Skeletal muscle satellite cell (primary cell): ENCODE measurements around the gene NOS1AP.

Source experiments
- H3K27me3 ChIP-seq: 2 replicates; pipeline ENCODE4 v1.7.0; 2013; ENCODE audit warnings: low read length; ENCODE audit not compliant: control insufficient read depth, insufficient read depth
- H3K36me3 ChIP-seq: 2 replicates; pipeline ENCODE4 v1.7.0; 2013; ENCODE audit warnings: mild to moderate bottlenecking, control low read depth, low read length; ENCODE audit not compliant: insufficient read depth
- H3K4me1 ChIP-seq: 2 replicates; pipeline ENCODE4 v1.7.0; 2013; ENCODE audit warnings: low read length; ENCODE audit not compliant: control insufficient read depth, insufficient read depth
- H3K4me2 ChIP-seq: 2 replicates; pipeline ENCODE4 v1.7.0; 2013; ENCODE audit warnings: mild to moderate bottlenecking, low read length
- H3K4me3 ChIP-seq: 2 replicates; pipeline ENCODE4 v1.7.0; 2013; ENCODE audit warnings: low read length
- H3K9ac ChIP-seq: 2 replicates; pipeline ENCODE4 v1.7.0; 2013; ENCODE audit warnings: mild to moderate bottlenecking, low read depth, low read length, moderate library complexity
- H3K9me3 ChIP-seq: replicated peaks from 2 replicates; pipeline ENCODE4 v1.7.0; 2013; ENCODE audit warnings: mild to moderate bottlenecking, control low read depth, low read length

Gene NOS1AP

GRCh38 chr1:162272419-162272818, 202.9 kb downstream of the NOS1AP start:
- H3K27me3 ChIP-seq: peaks cover 8% of the 10 kb centered on the region
- no peak overlapping the region for H3K4me2 ChIP-seq
- no peaks in the 10 kb centered on the region for H3K4me1 ChIP-seq
- no peak overlapping the region for H3K4me3 ChIP-seq
- H3K36me3 ChIP-seq: no peaks in the 10 kb centered on the region
- H3K9me3 ChIP-seq: no peaks in the 10 kb centered on the region
- no peak overlapping the region for H3K9ac ChIP-seq

DNA sequence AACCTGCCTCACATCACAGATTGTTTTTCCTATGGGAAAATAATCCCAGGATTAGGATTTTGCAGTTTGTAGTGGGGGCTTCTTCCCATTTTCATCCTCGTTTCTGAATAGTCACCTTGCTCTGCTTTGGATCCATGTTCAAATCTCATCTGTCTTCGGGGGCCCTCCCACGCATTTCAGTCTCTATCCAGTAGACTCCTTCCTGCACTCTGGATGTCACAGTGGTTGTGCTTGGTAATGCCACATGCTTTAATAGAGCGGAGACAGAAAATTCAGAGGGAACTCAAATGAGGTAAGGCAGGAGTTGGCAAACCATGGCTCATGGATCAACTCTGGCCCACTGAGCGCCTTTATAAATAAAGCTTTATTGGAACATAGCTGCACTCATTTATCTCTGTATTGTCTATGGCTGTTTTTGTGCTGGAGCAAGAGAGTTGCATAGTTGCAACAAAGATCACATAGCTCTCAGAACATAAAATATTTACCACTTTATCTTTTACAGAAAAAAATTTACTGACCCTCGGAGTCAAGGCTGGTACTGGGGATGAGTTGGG, 206.2 kb downstream of the NOS1AP start:
- no peaks in the 10 kb centered on the region for H3K9me3 ChIP-seq

DNA sequence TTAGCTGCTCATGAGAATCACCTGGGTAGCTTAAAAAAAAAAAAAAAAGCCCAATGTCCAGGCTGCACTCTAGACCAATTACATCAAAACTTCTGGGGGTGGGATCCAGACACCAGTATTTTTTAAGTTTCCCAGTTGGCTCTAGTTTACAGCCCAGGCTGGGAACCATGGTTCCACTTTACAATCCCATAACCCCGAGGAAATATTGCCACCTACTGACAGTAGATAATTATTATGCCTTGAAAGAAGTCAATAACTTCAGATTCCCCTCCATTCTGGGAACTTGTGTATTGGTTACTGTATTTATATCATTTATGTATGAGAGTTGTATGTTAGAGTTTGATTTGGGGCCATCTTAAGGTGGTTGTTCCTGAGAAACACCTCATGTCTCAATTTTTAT, 207.0 kb downstream of the NOS1AP start:
- H3K9ac ChIP-seq: no peak overlapping the region
- no peak overlapping the region for H3K4me3 ChIP-seq
- no peak overlapping the region for H3K4me2 ChIP-seq
- no peaks in the 10 kb centered on the region for H3K9me3 ChIP-seq
- H3K4me1 ChIP-seq: no peaks in the 10 kb centered on the region
- peaks cover 10% of the 10 kb centered on the region for H3K27me3 ChIP-seq
- H3K36me3 ChIP-seq: no peaks in the 10 kb centered on the region

More for the DNA sequence above, 206.2 kb downstream of the NOS1AP start:
- Histone ChIP-seq H3K27me3 (peaks cover 10% of the 10 kb centered on the region), H3K4me2 (no peak overlapping the region), H3K4me1 (no peaks in the 10 kb centered on the region), H3K9ac (no peak overlapping the region), H3K4me3 (no peak overlapping the region), H3K36me3 (no peaks in the 10 kb centered on the region)

DNA sequence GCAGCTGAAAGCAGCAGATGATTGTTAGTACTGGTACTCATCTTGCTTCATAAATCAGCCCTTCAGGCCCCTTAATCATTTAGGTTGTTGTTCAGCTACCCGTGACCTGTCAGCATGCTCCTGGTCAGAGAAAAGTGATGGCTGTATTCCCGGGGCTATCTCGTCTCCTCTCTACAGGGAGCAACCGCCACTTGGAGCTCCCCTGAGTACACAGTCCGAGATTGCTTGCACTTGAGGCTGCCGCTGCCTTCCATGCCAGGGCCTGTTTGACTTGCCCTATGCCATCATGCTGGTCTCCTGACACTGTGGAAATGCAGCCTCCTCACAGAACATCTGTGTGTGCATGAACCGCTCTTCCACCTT, 209.6 kb downstream of the NOS1AP start:
- Histone ChIP-seq H3K36me3 (no peaks in the 10 kb centered on the region), H3K4me2 (no peak overlapping the region), H3K4me1 (no peaks in the 10 kb centered on the region), H3K4me3 (no peak overlapping the region), H3K9ac (no peak overlapping the region), H3K9me3 (no peaks in the 10 kb centered on the region), H3K27me3 (peaks cover 18% of the 10 kb centered on the region)

DNA sequence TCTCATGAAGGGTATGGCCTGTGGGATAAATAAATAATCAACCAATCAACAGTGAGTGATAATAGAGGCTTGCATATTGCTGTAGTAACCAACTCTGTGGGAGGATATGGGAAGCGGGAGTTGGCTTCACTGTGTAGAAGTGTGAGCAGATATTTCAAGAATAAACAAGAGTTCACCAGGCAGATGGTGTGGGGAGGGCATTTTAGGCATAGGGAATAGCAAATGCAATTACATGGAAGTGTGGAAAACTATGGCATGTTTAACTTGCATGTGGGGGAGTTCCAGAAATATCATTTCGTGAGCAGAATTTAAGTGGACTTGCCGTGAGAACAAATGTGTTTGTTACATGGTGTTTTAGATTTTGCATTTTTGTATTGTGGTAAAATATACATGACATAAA, 211.9 kb downstream of the NOS1AP start:
- H3K9ac ChIP-seq: no peak overlapping the region
- H3K27me3 ChIP-seq: peaks cover 31% of the 10 kb centered on the region
- H3K9me3 ChIP-seq: no peaks in the 10 kb centered on the region
- no peak overlapping the region for H3K4me3 ChIP-seq
- no peaks in the 10 kb centered on the region for H3K36me3 ChIP-seq
- H3K4me2 ChIP-seq: no peak overlapping the region
- H3K4me1 ChIP-seq: no peaks in the 10 kb centered on the region

DNA sequence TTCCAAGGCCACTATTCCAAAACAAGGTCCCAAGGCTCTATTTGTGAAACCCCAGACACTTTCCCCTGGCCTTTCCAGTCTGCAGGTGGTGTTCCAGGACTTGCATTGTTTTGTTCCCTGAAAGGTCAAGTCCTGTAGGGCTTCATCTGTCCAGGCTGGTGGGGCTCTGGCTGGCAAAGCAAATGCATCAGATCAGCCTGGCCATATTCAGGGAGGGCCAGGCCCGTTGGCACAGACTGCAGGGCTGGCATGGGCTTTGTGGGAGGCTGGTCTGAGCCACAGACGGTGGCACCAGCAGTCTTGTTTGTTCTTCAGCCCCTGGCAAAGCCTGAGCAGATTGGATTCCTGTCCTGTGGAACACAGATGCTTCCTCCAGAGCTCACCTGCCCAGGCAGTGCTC, 214.2 kb downstream of the NOS1AP start:
- Histone ChIP-seq H3K4me1 (no peaks in the 10 kb centered on the region), H3K4me2 (no peak overlapping the region), H3K9me3 (no peaks in the 10 kb centered on the region), H3K36me3 (no peaks in the 10 kb centered on the region), H3K27me3 (peaks cover 25% of the 10 kb centered on the region), H3K4me3 (no peak overlapping the region), H3K9ac (no peak overlapping the region)

DNA sequence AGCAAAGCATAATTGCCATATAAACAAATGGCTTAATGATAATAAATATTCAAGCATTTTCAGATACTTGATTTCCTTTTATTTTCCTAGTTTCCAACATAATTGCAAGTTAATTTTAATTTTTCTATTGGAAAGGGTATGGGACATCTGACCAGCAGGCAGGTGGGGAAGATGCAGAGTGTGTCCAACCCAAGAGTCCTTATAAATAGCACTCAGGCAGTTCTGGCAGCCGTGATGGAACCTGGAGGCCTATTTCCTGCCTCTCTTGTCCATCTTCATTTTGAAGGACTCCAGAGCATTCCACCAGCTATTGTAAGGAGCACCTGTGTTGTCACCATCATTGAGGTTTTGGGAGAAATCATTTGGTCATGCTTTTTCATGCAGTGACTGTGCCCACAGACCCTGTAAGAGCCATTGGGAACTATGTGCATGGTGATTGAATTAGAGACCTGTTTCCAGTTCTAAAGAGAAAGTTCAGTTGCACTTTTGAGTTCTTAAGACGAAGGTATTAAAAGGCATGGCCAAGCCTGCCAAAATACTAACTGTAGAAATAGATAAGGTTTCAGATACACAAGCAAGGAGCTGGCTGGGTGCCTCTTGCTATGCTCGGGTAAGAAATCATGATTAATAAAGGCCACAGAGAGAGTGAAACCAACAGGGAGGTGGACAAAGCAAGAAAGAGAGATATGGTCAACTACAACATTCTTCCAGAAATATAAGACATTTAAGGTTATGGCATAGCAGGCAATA, 214.9 kb downstream of the NOS1AP start:
- Histone ChIP-seq H3K9ac (no peak overlapping the region), H3K4me3 (no peak overlapping the region), H3K27me3 (peaks cover 24% of the 10 kb centered on the region), H3K36me3 (no peaks in the 10 kb centered on the region), H3K4me1 (no peaks in the 10 kb centered on the region), H3K9me3 (no peaks in the 10 kb centered on the region), H3K4me2 (no peak overlapping the region)

DNA sequence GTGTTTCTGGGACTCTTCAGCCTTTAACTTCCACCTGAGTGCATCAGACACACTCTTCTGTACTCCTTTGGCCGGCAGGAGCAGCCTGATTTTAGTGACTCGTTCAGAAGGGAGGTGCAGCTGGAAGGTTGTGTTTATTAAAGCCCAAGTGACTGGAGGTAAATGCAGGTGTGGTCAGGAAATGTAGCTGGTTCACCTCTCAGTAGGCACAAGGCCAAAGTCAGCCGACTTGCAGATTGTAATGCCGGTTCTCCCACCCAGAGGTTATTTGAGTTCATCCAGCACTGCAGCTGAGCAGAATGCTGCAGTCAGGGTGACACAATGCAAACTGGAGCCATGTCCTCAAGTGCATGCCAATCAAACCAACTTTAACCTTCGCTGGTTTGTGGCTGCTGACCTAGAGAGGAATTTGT, 215.7 kb downstream of the NOS1AP start:
- Histone ChIP-seq H3K9me3 (no peaks in the 10 kb centered on the region), H3K36me3 (no peaks in the 10 kb centered on the region), H3K4me3 (no peak overlapping the region), H3K9ac (no peak overlapping the region), H3K27me3 (peaks cover 21% of the 10 kb centered on the region), H3K4me1 (no peaks in the 10 kb centered on the region), H3K4me2 (no peak overlapping the region)

DNA sequence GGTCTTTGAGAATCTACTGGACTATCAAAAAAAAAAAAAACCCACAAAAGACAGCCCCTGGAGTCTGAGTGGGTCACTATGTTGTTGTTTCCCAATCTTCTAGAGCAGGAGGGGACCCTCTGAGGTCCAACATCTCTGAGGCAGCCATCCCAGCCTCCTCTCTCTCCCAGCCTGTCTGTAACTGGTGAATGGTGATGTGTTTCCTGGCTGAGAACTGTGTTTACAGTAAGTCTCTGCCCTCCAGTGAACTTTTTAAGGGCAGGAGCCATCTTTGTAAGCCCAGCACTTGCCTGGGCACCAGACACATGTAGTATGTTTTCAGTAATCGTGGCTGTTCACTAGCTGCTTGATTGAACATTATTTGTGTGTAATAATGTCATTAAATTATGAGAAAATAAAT, 221.5 kb downstream of the NOS1AP start:
- H3K4me2 ChIP-seq: no peak overlapping the region
- H3K27me3 ChIP-seq: no peaks in the 10 kb centered on the region
- H3K9ac ChIP-seq: no peak overlapping the region
- no peak overlapping the region for H3K4me3 ChIP-seq
- H3K36me3 ChIP-seq: no peaks in the 10 kb centered on the region
- H3K4me1 ChIP-seq: peaks cover 10% of the 10 kb centered on the region
- no peaks in the 10 kb centered on the region for H3K9me3 ChIP-seq

DNA sequence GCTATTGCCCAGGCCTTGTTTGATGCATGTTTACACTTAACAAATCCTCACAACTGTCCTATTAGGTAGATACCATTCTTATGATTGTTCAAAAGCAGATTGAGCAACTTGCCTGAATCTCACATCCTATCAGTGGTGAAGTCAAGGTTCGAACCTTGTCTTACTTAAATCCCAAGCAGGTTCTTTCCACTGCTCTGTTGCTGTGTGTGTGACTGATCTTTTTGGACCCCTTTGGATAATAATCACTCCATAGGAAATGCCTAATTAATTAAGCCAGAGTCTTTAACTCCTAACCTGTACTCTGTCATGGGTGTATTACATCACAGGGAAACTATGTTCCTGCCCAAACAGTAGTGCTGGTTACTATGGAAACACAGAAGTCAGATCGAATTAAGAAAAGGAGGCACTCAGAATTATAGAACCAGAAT, 222.9 kb downstream of the NOS1AP start:
- H3K36me3 ChIP-seq: no peaks in the 10 kb centered on the region
- H3K4me2 ChIP-seq: no peak overlapping the region
- no peaks in the 10 kb centered on the region for H3K9me3 ChIP-seq
- no peak overlapping the region for H3K9ac ChIP-seq
- peaks cover 10% of the 10 kb centered on the region for H3K4me1 ChIP-seq
- H3K27me3 ChIP-seq: no peaks in the 10 kb centered on the region
- no peak overlapping the region for H3K4me3 ChIP-seq

DNA sequence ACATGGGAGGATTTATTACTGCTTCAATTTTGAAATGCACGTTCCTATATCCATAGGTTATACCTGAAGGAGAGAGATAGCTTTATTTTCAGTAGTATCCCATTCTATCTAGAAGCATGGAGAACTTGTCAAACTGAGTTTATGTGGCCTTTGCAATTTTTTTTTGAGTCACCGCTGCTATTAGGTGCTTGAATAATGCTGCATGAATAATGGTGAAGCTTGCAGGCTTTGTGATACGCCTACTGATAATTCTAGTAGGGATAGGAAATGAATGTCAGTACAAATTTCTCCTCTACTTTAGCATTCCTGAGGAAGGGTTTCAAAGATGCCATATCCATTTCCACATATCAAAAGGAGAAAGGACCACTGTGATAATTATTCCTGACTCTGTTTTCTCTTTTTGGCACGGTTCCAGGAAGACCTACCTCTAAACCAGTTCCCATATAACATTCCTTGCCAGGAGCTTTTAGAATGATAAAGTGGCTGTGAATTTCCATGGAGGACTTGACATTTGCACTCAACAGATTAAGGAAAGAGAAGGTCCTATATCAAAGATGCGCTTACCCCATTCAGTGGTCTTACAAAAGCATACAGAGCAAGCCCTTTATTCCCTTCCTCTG, 223.7 kb downstream of the NOS1AP start:
- H3K4me3 ChIP-seq: no peak overlapping the region
- no peak overlapping the region for H3K4me2 ChIP-seq
- no peaks in the 10 kb centered on the region for H3K27me3 ChIP-seq
- no peaks in the 10 kb centered on the region for H3K36me3 ChIP-seq
- no peaks in the 10 kb centered on the region for H3K9me3 ChIP-seq
- peaks cover 10% of the 10 kb centered on the region for H3K4me1 ChIP-seq
- H3K9ac ChIP-seq: no peak overlapping the region

DNA sequence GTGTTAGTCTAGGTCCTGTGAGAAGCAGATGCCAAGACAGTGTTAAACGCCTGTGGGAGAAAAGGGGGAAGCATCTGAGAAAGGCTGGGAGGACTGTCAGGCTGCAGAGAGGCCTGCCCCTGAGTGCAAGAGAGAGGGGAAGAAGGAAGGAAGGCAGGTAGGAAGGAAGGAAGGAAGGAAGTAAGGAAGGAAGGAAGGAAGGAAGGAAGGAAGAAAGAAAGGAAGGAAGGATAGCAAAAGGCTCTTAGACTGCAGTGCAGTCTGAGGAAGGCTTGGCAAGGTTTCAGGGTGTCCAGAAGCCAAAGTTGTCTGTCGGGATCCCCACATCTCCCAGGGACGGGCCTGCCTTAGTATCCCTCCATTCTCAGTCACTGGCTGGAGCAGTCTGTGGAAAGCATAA, 224.5 kb downstream of the NOS1AP start:
- no peak overlapping the region for H3K4me3 ChIP-seq
- peaks cover 10% of the 10 kb centered on the region for H3K4me1 ChIP-seq
- H3K9ac ChIP-seq: no peak overlapping the region
- H3K36me3 ChIP-seq: no peaks in the 10 kb centered on the region
- no peaks in the 10 kb centered on the region for H3K9me3 ChIP-seq
- no peak overlapping the region for H3K4me2 ChIP-seq
- no peaks in the 10 kb centered on the region for H3K27me3 ChIP-seq
